ENCODE data around the gene TREH.

TREH gene

GRCh38 chr11:118666371-118666770 is 13.1 kb downstream of the TREH start:
- no peak for DNase-seq (ENCODE audit: low read depth in 2 of 2)

GRCh38 chr11:118663902-118664301 is 15.5 kb downstream of the TREH start:
- no peak for DNase-seq (ENCODE audit: low read depth in 2 of 2)

GRCh38 chr11:118663381-118663780 is 16.1 kb downstream of the TREH start:
- no peak for DNase-seq (ENCODE audit: low read depth in 2 of 2)

GRCh38 chr11:118662401-118663271 is 16.8 kb downstream of the TREH start:
- no peak for DNase-seq (ENCODE audit: low read depth in 2 of 2)

GRCh38 chr11:118661425-118662301 is 17.8 kb downstream of the TREH start:
- DNase-seq (ENCODE audit: low read depth in 2 of 2), result no peak

GRCh38 chr11:118660681-118661424 is 18.6 kb downstream of the TREH start:
- no peak for DNase-seq (ENCODE audit: low read depth in 2 of 2)

GRCh38 chr11:118659953-118660680 is 19.3 kb downstream of the TREH start:
- no peak for DNase-seq (ENCODE audit: low read depth in 2 of 2)

GRCh38 chr11:118659314-118659952 is 20.0 kb downstream of the TREH start:
- DNase-seq (ENCODE audit: low read depth in 2 of 2), result peak; percentile 79 to 83

GRCh38 chr11:118658429-118659313 is 20.8 kb downstream of the TREH start:
- no peak for DNase-seq (ENCODE audit: low read depth in 2 of 2)

GRCh38 chr11:118657709-118658428 is 21.6 kb downstream of the TREH start:
- no peak for DNase-seq (ENCODE audit: low read depth in 2 of 2)

- no peak for DNase-seq (ENCODE audit: low read depth in 2 of 2)
Measured at GRCh38 chr11:118657238-118657637, 22.2 kb downstream of the TREH start.

GRCh38 chr11:118656563-118657165 is 22.8 kb downstream of the TREH start:
- no peak for DNase-seq (ENCODE audit: low read depth in 2 of 2)

GRCh38 chr11:118655486-118656190 is 23.8 kb downstream of the TREH start:
- no peak for DNase-seq (ENCODE audit: low read depth in 2 of 2)

GRCh38 chr11:118653684-118654390 is 25.6 kb downstream of the TREH start:
- no peak for DNase-seq (ENCODE audit: low read depth in 2 of 2)

GRCh38 chr11:118652681-118653181 is 26.7 kb downstream of the TREH start:
- no peak for DNase-seq (ENCODE audit: low read depth in 2 of 2)

GRCh38 chr11:118651820-118652219 is 27.6 kb downstream of the TREH start:
- no peak for DNase-seq (ENCODE audit: low read depth in 2 of 2)

- no peak for DNase-seq (ENCODE audit: low read depth in 2 of 2)
Measured at GRCh38 chr11:118650366-118650765, 29.1 kb downstream of the TREH start.
